Sigmoid colon (tissue), 4 donors: Measurements from ENCODE around the gene KCNQ1OT1.

Source experiments
- EP300 ChIP-seq, 4 donors: sonication (generic); formaldehyde crosslinking; IDR thresholded peaks; one replicate each; pipeline ENCODE4 v1.6.1; 2017; ENCODE audit warnings: antibody characterized with exemption in 4 of 4
- POLR2AphosphoS5 ChIP-seq, 4 donors: sonication (generic); formaldehyde crosslinking; IDR thresholded peaks; one replicate each; pipeline ENCODE4 v1.6.1; 2017; ENCODE audit warnings: antibody characterized with exemption in 4 of 4
- TF ChIP-seq, protein P1 (sequence below), 4 experiments: fragments of 450-650 bp in 3 of 4; fragments of 200-600 bp in 1 of 4; IDR thresholded peaks; one replicate each; pipeline ENCODE4 v1.5.1; 2016 to 2019; ENCODE audit warnings: antibody characterized with exemption in 4 of 4, mild to moderate bottlenecking in 3 of 4, moderate library complexity in 2 of 4

GRCh38 chr11:2686360-2687222 is 13.2 kb downstream of the KCNQ1OT1 start:
- TF ChIP-seq, protein P1, sequence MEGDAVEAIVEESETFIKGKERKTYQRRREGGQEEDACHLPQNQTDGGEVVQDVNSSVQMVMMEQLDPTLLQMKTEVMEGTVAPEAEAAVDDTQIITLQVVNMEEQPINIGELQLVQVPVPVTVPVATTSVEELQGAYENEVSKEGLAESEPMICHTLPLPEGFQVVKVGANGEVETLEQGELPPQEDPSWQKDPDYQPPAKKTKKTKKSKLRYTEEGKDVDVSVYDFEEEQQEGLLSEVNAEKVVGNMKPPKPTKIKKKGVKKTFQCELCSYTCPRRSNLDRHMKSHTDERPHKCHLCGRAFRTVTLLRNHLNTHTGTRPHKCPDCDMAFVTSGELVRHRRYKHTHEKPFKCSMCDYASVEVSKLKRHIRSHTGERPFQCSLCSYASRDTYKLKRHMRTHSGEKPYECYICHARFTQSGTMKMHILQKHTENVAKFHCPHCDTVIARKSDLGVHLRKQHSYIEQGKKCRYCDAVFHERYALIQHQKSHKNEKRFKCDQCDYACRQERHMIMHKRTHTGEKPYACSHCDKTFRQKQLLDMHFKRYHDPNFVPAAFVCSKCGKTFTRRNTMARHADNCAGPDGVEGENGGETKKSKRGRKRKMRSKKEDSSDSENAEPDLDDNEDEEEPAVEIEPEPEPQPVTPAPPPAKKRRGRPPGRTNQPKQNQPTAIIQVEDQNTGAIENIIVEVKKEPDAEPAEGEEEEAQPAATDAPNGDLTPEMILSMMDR (IDR thresholded peaks at IDR 0.05): no peak
- TF ChIP-seq POLR2AphosphoS5 (IDR thresholded peaks at IDR 0.05) (no peak), EP300 (IDR thresholded peaks at IDR 0.05) (no peak)
